Hypothalamus (tissue), 51 donors: ENCODE data around the gene CA5A.
A peak's percentile ranks its signal among the peaks of the same experiment; 100 is the strongest.
"Not testable (repeated sequence)": the region's sequence is repeated elsewhere in the genome, so short reads cannot be mapped to it uniquely, and the experiment has no call there.

Source experiments
- DNase-seq, 51 donors: peaks; one replicate each; lab custom pipeline; 2025; lab: John Stamatoyannopoulos, UW

Gene CA5A

GRCh38 chr16:87949071-87949744 lies 12.9 kb upstream of the CA5A start:
- no peak for DNase-seq

- no peak for DNase-seq
Observed at GRCh38 chr16:87948735-87949070, 12.4 kb upstream of the CA5A start.

- peak in 3 of 51 donors; percentile 12 to 40 (median 30) for DNase-seq
Observed at GRCh38 chr16:87948119-87948545, 11.8 kb upstream of the CA5A start.

GRCh38 chr16:87947356-87948118 lies 11.2 kb upstream of the CA5A start:
- no peak for DNase-seq

GRCh38 chr16:87946596-87947347 lies 10.4 kb upstream of the CA5A start:
- DNase-seq = no peak

- DNase-seq = peak in 48 of 51 donors; percentile 12 to 93 (median 76)
Observed at GRCh38 chr16:87945351-87946042, 9.2 kb upstream of the CA5A start.

GRCh38 chr16:87942680-87943079 lies 6.4 kb upstream of the CA5A start:
- DNase-seq = no peak

- DNase-seq = no peak
Observed at GRCh38 chr16:87939562-87940423, 3.5 kb upstream of the CA5A start.

- DNase-seq = no peak
Observed at GRCh38 chr16:87938412-87938949, 2.2 kb upstream of the CA5A start.

GRCh38 chr16:87937231-87937542 lies 858 bp upstream of the CA5A start:
- not testable (repeated sequence) for DNase-seq

GRCh38 chr16:87936016-87936374 lies 334 bp downstream of the CA5A start:
- DNase-seq = not testable (repeated sequence)

- DNase-seq = not testable (repeated sequence)
Observed at GRCh38 chr16:87934752-87935425, 1.4 kb downstream of the CA5A start.

GRCh38 chr16:87933140-87933495 lies 3.2 kb downstream of the CA5A start:
- no peak for DNase-seq

- DNase-seq = not testable (repeated sequence)
Observed at GRCh38 chr16:87932475-87933139, 3.7 kb downstream of the CA5A start.

GRCh38 chr16:87931504-87931903 lies 4.8 kb downstream of the CA5A start:
- no peak for DNase-seq

GRCh38 chr16:87930456-87930855 lies 5.9 kb downstream of the CA5A start:
- DNase-seq = no peak

- no peak for DNase-seq
Observed at GRCh38 chr16:87929986-87930385, 6.3 kb downstream of the CA5A start.

- DNase-seq = no peak
Observed at GRCh38 chr16:87927195-87927562, 9.2 kb downstream of the CA5A start.
